Stimulated activated CD8-positive, alpha-beta memory T cell treated with anti-CD3 and anti-CD28 coated beads, Interleukin-15, amount 100 ng/mL, for 4 hours (primary cell): ENCODE measurements around the gene SLBP.
A peak's percentile ranks its signal among the peaks of the same experiment; 100 is the strongest.

Experiments used
- DNase-seq, 2 donors: peaks; one replicate each; pipeline ENCODE4 v3.0.0-alpha.2; 2020; ENCODE audit warnings: low read depth in 2 of 2

SLBP gene

DNA sequence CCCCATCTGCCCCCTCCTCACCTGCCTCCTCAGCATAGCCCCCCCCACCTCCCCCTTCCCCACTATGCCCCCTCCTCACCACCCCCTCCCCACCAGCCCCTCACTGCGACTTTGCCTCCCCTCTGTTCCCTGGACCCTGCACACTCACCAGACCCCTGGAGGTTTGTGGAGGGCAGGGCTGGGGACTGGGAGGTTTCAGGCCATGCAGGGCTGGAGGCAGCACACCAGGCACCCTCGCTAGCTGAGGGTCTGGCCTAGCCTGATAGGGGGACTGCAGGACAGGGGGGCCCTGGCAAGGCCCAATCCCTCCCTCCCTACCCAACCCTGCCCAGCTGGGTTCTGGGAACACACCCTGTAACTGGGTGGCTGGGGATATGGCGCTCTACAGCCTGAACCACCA is 37.3 kb upstream of the SLBP start:
- DNase-seq: no peak

DNA sequence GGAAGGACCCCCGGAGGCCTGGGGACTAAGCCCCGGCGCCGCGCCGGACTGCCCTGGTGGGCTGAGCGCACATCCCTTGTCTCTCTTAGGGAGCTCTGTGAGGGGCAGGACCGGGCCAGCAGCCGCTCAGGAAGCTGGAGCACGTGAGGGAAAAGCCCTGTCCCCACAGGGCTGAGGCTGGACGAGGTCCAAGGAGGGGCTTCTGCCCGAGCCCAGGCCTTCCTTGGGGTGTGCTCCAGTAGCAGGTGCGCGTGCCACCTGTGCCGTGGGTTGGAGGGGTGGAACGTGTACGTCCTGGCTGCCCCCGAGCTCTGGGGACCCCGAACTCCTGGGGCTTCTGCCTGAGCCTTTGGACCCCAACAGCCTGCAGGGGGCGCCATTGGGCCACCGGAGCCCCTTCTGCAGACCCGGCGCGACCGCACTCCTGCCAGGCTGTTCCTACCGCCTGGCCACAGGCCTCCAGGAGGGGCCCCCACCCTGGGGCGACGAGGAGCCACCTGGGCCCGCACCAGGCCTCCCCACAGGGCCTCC is 36.4 kb upstream of the SLBP start:
- peak; percentile 29 to 37 for DNase-seq

DNA sequence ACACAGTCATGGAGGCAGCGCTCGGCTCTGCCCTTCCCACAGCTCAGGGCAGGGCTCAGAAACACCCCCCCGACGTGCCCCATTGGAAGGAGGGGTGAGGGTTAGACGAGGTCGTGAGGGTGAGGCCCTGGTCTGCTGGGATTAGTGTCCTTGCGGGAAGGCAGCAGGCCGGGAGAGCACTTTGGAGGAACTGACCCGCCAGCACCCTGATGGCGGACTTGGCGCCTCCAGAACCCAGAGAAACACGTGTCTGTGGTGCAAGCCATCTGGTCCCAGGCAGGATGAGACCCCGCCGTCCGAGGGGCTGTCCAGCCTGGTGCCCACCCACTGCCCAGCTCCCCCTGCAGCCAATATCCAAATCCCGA is 35.5 kb upstream of the SLBP start:
- DNase-seq: no peak

DNA sequence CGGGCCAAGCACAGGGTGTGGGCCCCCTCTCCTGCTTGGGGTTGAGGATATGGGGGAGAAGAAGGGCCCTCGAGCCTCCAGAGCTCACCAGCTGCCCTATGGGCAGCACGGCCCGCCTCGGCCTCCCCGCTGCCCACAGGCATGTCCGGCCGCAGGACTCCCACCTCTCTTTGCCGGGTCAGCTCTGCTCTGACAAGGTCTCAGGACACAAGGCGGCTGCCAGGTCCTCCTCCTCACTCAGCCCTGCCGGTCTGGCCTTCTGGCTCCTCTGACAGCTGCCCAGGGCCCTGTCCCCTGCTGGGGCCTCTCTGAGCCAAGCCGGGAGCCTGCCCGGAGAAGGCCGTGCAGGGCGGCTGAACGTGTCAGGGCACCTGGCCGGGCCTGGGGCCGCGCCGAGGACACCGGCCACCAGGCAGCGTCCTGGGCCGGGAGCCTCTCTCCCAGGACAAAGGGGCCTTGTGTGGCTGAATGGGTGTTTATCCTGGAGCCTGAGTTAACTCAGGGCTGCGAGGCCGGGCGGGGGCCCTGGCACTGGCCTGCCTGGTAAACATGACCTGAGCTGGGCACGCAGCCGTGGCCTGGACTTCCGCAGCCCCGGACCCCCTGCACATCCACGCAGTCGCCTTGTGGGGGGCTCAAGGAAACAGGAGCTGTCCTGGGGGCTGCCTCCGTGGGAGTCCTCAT is 34.9 kb upstream of the SLBP start:
- no peak for DNase-seq

DNA sequence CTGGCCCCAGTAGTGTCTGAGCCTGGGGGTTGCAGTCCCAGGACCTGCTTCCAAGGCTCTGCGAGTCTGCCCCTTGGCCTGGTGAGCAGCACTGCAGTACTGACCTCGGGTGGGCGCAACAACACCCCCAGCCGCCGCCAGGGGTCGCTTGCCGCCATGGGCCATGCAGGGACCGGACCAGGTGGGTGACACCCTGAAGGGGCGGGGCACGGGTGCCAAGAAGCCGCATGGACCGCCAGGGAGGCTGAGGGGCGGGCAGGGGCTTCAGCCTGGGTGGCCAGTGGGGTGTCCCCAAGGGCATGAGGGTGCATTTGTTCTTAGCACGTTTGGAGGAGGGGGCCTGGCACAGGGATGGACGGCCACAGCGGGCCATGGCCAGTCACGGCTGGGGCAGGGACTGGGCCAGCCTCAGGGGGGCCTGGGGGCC is 34.2 kb upstream of the SLBP start:
- DNase-seq: peak; percentile 48 to 60

DNA sequence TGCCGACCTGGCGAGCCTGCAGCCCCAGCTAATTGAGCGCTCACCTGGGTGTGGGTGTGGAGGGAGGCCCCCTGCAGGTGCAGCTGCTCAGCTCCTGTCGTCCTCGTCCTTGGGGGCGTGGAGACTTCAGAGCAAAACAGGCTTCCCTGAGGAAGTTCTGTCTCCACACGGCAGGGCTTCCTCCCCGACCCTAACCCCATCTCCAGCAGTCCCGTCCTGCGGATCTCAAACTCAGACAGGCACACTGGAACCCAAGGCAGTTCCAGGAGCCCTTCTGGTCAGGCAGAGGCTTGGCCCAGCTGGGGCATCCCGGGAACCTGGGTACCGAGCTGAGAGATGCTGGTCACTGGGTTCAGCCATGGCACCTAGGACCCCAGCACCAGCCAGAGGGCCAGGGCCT is 33.6 kb upstream of the SLBP start:
- DNase-seq: no peak

DNA sequence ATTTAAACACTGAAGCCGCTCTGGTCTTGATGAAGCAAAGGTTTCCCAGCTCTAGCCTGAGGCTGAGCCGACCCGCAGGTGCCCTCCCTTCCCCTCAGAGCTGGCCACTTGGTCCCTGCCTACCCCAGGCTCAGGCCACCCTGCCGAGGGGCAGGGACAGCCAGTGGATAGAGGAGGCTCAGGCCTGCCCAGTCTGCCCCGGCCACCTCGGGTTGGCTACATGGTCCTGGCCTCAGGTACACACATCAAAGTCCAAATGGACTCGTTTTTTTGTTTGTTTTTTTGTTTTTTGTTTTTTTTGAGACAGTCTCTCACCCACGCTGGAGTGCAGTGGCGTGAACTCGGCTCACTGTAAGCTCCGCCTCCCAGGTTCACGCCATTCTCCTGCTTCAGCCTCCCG is 33.0 kb upstream of the SLBP start:
- DNase-seq: no peak

DNA sequence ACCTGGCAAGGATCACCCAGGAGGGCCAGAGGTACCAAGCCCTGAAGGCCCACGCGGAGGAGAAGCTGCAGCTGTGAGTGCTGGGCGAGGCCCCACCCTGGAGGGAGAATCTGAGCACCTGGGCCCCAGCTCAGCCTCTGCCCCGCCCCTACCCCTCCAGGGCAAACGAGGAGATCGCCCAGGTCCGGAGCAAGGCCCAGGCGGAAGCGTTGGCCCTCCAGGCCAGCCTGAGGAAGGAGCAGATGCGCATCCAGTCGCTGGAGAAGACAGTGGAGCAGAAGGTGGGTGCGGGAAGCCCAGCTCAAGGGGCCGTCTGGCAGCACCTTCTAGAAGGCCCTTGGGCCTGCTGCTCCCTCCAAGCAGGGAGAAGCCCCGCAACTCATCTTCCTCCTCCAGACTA is 32.4 kb upstream of the SLBP start:
- no peak for DNase-seq

DNA sequence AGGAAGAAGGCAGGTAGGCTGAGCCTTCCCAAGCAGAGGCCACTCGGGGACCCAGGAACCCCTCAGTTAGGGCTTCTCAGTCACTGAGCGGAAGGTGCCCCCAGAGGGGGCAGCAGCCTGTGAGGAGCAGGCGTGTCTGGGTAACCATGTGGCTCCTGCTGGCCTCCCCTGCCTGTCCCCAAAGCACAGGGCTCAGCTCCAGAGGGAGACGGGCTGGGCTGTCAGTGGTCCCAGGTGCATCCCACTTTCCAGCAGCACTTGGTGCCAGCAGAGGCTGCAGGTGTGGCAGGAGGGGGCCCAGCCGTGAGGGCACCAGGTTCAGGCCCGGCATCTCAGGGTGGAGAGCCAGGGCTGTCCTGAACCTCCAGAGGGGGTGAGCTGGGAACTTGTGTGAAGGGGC is 31.9 kb upstream of the SLBP start:
- no peak for DNase-seq

DNA sequence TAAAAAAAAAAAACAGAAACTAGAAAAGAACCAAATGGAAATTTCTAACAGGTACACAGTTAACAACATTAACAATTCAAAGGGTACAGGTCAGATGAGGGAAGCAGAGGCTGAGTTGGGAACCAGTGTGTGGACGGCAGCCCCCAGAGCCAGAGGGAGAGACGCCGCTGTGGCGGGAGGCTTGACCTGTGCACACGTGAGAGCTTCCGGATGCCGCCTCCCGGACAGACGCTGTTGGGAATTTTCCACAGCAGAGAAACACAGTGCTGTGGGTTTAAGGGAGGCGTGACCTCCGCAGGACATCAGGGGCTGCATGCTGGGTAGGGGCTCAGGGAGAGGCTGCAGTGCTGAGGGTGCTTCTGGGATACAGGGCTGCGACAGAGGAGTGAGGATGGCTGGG is 31.4 kb upstream of the SLBP start:
- DNase-seq: no peak

DNA sequence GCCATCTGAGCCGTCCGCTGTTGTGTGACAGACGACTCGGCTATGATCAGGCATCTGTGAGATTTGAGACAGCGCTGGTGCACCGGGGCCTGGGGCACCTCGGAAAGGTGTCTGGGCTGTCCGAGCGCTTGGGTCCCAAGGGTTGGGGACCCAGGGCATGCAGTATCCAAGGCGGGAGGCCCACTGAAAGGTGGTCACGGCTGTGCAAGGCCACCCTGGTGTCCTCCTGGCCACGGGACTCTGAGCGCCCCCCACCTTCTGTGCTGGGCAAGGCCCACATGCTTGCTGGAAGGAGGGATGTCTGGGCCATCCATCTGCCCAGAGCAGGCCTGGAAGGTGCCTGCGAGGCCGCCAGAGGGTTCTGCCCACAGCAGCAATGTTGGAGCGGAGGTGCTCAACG is 29.1 kb upstream of the SLBP start:
- DNase-seq: no peak

DNA sequence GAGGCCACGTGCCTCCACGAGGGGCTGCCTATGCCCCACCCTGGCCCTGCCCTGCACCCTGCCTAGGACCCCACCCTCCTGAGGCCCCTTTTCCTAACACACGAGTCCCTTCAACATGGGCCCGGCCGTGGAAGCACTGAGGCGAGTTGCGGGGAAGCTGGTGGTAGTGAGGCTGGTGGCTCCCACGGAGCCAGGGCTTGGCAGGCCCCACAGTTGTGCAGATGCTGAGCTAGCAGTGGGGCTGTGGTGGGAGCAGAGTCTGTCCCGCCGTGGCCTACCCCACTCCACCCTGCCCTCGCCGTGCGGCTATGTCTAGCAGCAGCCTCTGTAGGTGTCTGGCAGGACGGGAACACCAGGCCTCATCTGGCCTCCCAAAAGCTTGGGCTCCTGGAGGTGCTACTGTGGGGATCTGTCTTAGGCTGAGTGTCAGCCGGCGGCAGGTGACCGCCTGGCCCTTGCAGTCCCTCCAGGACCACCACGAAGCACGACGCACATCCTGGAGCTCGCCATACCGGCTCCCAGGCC is 28.0 kb upstream of the SLBP start:
- DNase-seq: no peak

DNA sequence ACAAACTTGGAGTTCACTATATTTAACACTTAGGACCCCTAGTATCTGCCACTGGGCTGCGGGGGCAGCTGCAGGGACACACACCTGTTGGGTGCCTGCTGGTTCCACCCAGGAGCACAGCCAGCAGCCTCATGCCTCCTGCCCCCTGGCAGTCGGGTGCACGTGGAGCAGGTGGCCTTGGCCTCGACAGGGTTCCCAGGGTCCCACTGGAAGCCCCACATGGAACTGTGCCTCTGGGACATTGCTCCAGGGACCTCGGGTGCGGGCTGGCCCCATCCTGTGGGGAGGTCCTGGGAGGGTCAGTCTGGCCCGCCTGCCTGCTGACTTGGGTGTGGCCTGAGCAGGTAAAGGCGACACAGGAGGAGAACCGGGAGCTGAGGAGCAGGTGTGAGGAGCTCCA is 27.2 kb upstream of the SLBP start:
- DNase-seq: no peak

DNA sequence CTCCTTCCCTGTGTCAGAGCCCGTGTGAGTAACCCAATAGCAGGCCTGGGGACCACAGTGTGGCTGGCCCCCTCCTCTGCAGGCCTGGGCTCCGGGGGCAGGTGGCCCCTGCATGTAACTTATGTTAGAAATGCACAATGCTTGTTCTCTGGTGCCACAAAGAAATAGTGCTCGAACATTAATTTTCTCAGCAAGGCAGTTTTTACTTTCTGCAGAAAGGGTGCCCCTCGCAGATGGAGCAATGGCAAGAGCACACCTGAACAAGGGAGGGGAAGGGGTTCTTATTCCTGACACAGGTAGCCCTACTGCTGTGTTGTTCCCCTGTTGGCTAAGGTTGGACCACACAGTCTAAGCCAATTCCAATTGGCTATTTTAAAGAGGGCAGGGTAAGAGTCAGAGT is 26.3 kb upstream of the SLBP start:
- no peak for DNase-seq

DNA sequence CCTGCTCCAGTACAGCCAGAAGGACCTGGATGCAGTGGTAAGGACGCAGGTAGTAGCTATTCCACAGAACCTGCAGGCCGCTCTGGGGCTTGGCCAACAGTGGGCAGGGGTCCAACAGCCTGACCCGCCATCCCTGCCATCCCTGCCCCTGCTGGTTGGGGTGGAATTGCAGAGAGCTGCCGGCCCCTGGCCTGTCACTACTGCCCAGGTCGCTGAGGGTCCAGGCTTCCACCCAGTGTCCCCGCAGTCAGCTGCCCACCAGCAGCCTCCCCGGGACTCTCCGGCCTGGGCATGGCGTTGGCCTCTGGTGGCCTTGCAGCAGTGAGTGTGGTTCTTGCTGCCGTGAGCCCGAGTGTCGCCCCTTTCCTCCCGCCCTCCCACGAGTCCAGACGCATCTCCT is 25.5 kb upstream of the SLBP start:
- DNase-seq: no peak

DNA sequence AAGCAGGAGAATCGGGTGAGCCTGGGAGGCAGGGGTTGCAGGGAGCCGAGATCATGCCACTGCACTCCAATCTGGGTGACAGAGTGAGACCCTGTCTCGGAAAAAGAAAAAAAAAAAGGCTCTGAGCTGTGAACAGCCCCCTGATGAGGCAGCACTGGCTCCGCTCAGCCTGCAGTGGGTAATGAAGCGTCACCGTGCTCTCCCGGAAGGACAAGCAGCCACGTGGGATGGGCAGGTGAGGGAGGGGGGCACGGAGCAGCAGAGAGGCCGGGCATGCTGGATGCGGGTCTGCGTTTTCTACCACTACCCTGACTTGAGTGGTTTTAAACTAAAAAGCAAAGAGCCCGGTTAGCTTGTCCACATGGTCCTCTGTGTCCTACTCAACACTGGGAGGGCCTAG is 24.7 kb upstream of the SLBP start:
- DNase-seq: no peak

DNA sequence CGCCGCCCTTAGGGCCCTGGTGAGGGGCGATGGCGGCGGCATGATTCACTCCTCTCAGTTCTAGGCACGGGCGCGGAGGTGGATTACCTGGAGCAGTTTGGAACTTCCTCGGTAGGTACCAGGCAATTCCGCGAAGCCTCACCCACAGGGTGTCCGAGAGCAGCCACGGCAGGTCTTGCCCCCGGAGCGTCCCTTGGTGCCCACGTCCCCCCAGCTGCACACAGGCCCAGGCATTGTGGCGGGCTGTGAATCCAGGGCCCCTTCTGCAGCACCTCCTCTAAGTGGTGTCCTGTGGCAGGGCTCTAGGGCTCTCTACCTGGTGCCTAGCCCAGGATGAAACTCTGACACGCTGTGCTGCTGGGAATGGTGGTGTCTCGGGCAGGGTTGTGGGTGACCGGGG is 23.1 kb upstream of the SLBP start:
- DNase-seq: no peak

DNA sequence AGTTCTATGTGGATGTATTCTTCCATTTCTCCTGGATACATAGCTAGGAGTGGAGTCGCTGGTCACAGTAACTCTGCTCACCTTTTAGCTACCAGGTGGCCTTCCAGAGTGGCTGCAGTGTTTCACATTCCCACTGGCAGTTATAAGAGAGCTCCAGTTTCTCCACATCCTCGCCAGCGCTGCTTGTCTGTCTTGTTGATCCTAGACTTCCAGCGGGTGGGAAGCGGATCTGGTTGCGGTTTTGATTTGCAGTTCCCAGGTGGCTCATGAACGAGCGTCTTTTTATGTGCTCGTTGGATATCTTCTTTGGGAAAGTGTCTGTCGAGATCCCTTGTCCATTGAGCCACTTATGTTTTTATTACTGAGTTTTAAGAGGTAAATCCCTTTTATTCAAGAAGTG is 20.8 kb upstream of the SLBP start:
- DNase-seq: no peak

DNA sequence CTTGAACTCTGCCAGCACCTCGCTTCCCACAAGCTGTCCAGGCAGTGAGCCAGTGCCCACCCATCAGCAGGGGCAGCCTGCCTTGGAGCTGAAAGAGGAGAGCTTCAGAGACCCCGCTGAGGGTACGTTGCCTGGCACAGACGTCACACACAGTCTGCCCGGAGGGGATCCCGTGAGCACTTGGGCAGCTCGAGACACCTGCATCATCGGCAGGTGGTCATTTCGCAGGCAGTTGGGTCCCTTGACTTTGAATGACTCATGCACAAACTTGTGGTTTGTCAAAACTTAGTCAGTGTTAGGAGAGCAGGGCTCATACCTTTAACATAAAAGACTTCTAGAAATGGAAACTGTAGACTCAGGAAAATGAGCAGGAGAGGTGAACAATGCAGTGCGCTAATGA is 19.1 kb upstream of the SLBP start:
- no peak for DNase-seq

DNA sequence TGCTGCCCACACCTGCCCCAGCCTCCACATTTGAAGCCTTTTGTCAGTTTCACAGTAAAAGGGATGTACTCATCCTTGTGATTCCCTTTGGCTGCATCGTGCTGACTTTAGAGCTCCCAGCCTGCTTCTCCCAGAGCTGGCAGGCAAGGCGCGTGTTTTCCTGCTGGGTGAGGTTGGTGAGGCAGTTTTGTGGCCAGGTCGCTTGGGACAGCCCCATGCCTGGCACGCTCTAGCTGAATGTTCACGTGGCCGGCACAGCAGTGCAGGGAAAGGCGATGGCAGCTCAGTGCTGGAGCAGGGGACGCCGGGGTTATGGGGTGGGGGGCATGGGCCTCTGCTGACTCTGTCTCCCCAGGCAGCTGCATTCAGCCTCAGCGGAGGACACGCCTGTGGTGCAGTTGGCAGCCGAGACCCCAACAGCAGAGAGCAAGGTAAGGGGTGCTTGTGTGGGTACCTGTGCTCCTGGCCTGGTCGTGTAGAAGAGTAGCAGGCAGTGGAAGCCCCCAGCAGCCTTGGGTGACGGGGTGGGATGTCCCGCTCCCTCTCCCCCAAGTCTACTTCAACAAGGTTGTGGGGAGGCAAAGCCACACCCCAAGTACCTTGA is 18.5 kb upstream of the SLBP start:
- no peak for DNase-seq

DNA sequence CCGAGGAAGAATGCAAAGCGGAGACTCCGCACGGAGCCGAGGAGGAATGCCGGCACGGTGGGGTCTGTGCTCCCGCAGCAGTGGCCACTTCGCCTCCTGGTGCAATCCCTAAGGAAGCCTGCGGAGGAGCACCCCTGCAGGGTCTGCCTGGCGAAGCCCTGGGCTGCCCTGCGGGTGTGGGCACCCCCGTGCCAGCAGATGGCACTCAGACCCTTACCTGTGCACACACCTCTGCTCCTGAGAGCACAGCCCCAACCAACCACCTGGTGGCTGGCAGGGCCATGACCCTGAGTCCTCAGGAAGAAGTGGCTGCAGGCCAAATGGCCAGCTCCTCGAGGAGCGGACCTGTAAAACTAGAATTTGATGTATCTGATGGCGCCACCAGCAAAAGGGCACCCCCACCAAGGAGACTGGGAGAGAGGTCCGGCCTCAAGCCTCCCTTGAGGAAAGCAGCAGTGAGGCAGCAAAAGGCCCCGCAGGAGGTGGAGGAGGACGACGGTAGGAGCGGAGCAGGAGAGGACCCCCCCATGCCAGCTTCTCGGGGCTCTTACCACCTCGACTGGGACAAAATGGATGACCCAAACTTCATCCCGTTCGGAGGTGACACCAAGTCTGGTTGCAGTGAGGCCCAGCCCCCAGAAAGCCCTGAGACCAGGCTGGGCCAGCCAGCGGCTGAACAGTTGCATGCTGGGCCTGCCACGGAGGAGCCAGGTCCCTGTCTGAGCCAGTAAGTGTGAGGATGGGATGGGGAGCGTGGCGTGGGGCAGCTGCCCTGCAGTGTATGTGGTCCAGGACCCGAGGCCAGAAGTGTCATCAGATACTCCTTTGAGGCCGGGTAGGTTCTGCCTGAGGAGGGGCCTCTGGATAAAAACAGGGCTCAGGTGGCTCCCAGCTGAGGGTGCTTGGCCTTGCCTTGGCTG is 16.2 kb upstream of the SLBP start:
- no peak for DNase-seq
